DND-41 (cell line): ENCODE results near the gene WRAP53.

ENCODE experiments used
- CTCF ChIP-seq: IDR thresholded peaks from 2 replicates; pipeline ENCODE4 v1.5.1; 2012; ENCODE audit warnings: borderline replicate concordance, low read length, moderate library complexity, mild to moderate bottlenecking; ENCODE audit not compliant: poor library complexity, severe bottlenecking; ENCODE audit errors: extremely low read depth
- EZH2 ChIP-seq: IDR thresholded peaks from 3 replicates; pipeline ENCODE4 v1.6.1; 2012; ENCODE audit warnings: borderline replicate concordance, low read depth, mild to moderate bottlenecking, moderate library complexity, low read length, inconsistent platforms; ENCODE audit not compliant: severe bottlenecking

- TF ChIP-seq CTCF, result no peak
- TF ChIP-seq EZH2, result no peak
These were observed 19.2 kb downstream of the WRAP53 start for GRCh38 chr17:7707446-7707845.
